Measurements from ENCODE around the gene AIMP1.

AIMP1 gene

GRCh38 chr4:106286611-106287010 is 29.7 kb upstream of the AIMP1 start:
- DNase-seq (ENCODE audit: extremely low read depth, low read depth) = no peak
- TF ChIP-seq, protein P1, sequence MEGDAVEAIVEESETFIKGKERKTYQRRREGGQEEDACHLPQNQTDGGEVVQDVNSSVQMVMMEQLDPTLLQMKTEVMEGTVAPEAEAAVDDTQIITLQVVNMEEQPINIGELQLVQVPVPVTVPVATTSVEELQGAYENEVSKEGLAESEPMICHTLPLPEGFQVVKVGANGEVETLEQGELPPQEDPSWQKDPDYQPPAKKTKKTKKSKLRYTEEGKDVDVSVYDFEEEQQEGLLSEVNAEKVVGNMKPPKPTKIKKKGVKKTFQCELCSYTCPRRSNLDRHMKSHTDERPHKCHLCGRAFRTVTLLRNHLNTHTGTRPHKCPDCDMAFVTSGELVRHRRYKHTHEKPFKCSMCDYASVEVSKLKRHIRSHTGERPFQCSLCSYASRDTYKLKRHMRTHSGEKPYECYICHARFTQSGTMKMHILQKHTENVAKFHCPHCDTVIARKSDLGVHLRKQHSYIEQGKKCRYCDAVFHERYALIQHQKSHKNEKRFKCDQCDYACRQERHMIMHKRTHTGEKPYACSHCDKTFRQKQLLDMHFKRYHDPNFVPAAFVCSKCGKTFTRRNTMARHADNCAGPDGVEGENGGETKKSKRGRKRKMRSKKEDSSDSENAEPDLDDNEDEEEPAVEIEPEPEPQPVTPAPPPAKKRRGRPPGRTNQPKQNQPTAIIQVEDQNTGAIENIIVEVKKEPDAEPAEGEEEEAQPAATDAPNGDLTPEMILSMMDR (IDR thresholded peaks at IDR 0.05; ENCODE audit: low read depth, low read length) = no peak

DNA sequence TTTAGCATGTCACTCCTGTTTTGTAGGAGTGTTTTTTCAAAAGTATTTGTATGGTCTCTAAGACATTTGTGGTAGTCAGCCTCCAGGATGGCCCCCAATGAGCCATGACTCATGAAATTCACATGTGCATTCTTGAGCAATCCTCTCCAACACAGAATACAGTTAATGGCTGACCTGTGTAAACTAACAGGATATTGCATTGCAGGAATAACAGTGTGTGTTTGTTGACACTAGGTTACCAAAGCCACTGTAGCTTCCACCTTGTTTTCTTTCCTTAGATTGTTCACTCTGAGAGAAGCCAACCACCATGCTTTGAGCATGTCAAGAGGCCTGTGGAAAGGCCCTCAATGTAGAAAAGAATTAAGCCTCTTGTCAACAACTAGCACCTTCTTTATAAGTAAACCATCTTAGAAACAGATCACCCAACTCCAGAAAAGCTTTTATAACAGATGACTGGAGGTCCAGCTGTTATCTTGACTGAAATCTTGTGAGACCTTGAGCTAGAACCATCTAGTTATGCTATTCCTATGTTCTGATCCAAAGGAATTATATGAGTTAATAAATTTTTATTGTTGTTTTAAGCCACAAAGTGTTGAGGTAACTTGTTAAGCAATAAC is 28.9 kb upstream of the AIMP1 start:
- TF ChIP-seq, protein P1 (IDR thresholded peaks at IDR 0.05; ENCODE audit: low read depth, low read length) = no peak
- no peak for DNase-seq (ENCODE audit: extremely low read depth, low read depth)

GRCh38 chr4:106289737-106290136 is 26.6 kb upstream of the AIMP1 start:
- no peak for DNase-seq (ENCODE audit: extremely low read depth, low read depth)
- TF ChIP-seq, protein P1 (IDR thresholded peaks at IDR 0.05; ENCODE audit: low read depth, low read length) = no peak

GRCh38 chr4:106291678-106292077 is 24.7 kb upstream of the AIMP1 start:
- TF ChIP-seq, protein P1 (IDR thresholded peaks at IDR 0.05; ENCODE audit: low read depth, low read length) = no peak
- no peak for DNase-seq (ENCODE audit: extremely low read depth, low read depth)

DNA sequence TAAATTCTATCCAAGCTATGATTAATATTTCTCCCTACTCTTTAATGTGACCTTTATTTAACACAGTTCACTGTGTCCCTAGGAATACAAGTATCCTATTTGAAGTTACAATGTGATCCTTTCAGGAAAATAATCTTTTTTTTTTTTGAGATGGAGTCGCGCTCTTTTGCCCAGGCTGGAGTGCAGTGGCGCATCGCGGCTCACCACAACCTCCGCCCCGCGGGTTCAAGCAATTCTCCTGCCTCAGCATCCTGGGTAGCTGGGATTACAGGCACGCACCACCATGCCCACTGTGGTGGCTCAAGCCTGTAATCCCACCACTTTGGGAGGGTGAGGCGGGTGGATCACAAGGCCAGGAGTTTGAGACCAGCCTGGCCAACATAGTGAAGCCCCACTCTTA is 22.3 kb upstream of the AIMP1 start:
- TF ChIP-seq, protein P1 (IDR thresholded peaks at IDR 0.05; ENCODE audit: low read depth, low read length) = no peak
- no peak for DNase-seq (ENCODE audit: extremely low read depth, low read depth)

DNA sequence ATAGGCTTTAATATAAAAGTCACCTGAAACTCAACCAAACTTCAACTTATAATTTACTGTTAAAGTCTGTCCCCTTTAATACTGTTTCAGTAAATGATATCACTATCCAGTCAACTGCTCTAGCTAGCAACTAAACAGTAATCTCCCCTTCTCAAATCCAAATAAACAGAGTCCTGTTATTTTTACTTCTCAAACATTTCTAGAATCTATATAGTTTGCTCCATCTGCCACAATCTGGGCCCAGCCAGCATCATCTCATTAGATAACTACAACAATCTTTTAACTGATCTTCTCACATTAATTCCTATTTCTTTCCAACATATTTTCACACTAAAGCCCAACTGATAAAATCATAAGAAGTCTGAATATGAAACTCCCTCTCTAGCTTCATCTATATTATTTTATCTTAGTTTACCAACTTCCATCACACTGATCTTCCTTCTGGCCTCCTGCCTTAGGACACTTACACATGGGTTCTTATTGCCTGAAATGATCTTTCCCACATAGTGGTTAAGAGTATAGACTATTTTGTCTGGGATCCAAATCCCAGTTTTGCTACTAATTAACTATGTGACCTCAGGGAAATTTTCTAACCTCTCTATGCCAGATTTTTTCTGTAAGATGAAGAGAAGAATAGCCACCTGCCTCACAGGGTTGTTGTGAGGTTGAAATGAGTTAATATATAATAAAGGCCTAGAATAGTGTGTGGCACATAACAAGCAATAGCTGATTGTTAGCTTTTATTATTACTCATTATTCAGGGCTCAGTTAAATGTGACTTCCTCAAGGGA is 18.9 kb upstream of the AIMP1 start:
- DNase-seq (ENCODE audit: extremely low read depth, low read depth) = no peak
- TF ChIP-seq, protein P1 (IDR thresholded peaks at IDR 0.05; ENCODE audit: low read depth, low read length) = no peak

DNA sequence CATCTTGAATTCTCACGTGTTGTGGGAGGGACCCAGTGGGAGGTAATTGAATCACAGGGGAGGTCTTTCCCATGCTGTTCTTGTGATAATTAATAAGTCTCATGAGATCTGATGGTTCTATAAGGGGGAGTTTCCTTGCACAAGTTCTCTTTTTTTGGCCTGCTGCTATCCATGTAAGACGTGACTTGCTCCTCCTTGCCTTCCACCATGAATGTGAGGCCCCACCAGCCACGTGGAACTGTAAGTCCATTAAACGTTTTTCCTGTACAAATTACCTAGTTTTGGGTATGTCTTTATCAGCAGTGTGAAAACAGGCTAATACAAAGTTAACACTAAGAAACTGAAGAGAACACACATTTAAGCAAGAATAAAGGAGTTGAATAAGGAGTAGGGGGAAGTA is 16.4 kb upstream of the AIMP1 start:
- no peak for DNase-seq (ENCODE audit: extremely low read depth, low read depth)
- TF ChIP-seq, protein P1 (IDR thresholded peaks at IDR 0.05; ENCODE audit: low read depth, low read length) = no peak
